ENCODE measurements around the gene SERPINA5. TPM values are rescaled to one million over a fixed set of nuclear protein-coding genes. Genes with fewer than 3 reads are reported as not detected.

The SERPINA5 gene
- total RNA-seq, 2 experiments from 2014 or later, result not detected

GRCh38 chr14:94560751-94561655 is 20.2 kb upstream of the SERPINA5 start, which contains the start of gene SERPINA4:
TSS of gene SERPINA4 (plus strand) at chr14:94561442. CDS start at chr14:94563483, 2,041 bp downstream.
- no peaks in the 10 kb centered on the region for H3K36me3 Mint-ChIP-seq (ENCODE audit: low read depth)
- no peak for DNase-seq
- CTCF ChIA-PET, result interaction anchor here (1.2 kb wide), 1 partner anchor 12 kb away, joined by 5 read pairs; no protein-coding TSS in a partner anchor
- H3K4me3 Mint-ChIP-seq, result no peak within 1 kb of the TSS
- POLR2A ChIA-PET, result no interaction called here
- no peaks in the 10 kb centered on the region for H3K27me3 Mint-ChIP-seq
- peaks cover 3% of the 10 kb centered on the region for H3K9me3 Mint-ChIP-seq
- H3K27ac Mint-ChIP-seq, result no peak within 1 kb of the TSS
- H3K4me1 Mint-ChIP-seq, result no peaks in the 10 kb centered on the region

DNA sequence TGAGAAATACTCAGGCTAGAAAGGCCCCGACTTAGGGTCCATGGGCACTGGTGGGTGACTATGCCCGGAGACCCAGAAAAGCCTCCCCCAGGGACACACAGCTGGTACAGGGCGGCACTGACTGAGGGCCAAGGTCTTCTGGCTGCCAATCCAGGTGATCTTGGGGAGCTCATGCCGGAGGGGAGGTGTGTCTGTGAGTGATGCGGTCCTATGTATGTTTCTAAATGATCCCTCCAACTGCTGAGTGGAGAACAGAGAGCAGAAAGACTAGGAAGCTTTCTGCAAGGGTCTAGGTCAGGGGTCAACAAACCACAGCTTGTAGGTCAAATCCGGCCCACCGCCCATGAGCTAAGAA is 19.6 kb upstream of the SERPINA5 start:
- Mint-ChIP-seq H3K9me3 (peaks cover 3% of the 10 kb centered on the region), H3K27me3 (no peaks in the 10 kb centered on the region), H3K4me3 (no peak overlapping the region), H3K36me3 (ENCODE audit: low read depth) (no peaks in the 10 kb centered on the region), H3K4me1 (no peaks in the 10 kb centered on the region), H3K27ac (no peak overlapping the region)
- POLR2A ChIA-PET, result no interaction called here
- DNase-seq, result no peak
- CTCF ChIA-PET, result interaction anchor here (1.2 kb wide), 1 partner anchor 13 kb away, joined by 5 read pairs; no protein-coding TSS in a partner anchor

GRCh38 chr14:94562022-94562421 is 19.2 kb upstream of the SERPINA5 start:
- no peaks in the 10 kb centered on the region for H3K27me3 Mint-ChIP-seq
- CTCF ChIA-PET, result interaction anchor here (1.2 kb wide), 1 partner anchor 13 kb away, joined by 5 read pairs; no protein-coding TSS in a partner anchor

GRCh38 chr14:94562941-94563883 is 18.0 kb upstream of the SERPINA5 start:
- DNase-seq, result no peak
- ChIA-PET POLR2A (no interaction called here), CTCF (no interaction called here)
- H3K4me3 Mint-ChIP-seq, result no peak overlapping the region
- H3K4me1 Mint-ChIP-seq, result no peaks in the 10 kb centered on the region
- H3K9me3 Mint-ChIP-seq, result no peaks in the 10 kb centered on the region
- no peaks in the 10 kb centered on the region for H3K27me3 Mint-ChIP-seq
- H3K27ac Mint-ChIP-seq, result no peak overlapping the region
- H3K36me3 Mint-ChIP-seq (ENCODE audit: low read depth), result no peaks in the 10 kb centered on the region

More at GRCh38 chr14:94562022-94562421, 19.2 kb upstream of the SERPINA5 start:
- no peak overlapping the region for H3K4me3 Mint-ChIP-seq
- POLR2A ChIA-PET, result no interaction called here
- peaks cover 3% of the 10 kb centered on the region for H3K9me3 Mint-ChIP-seq
- no peak overlapping the region for H3K27ac Mint-ChIP-seq
- no peak for DNase-seq
- no peaks in the 10 kb centered on the region for H3K36me3 Mint-ChIP-seq (ENCODE audit: low read depth)
- H3K4me1 Mint-ChIP-seq, result no peaks in the 10 kb centered on the region

- H3K27ac Mint-ChIP-seq, result no peak overlapping the region
- H3K9me3 Mint-ChIP-seq, result no peaks in the 10 kb centered on the region
- H3K4me1 Mint-ChIP-seq, result no peaks in the 10 kb centered on the region
- no peaks in the 10 kb centered on the region for H3K36me3 Mint-ChIP-seq (ENCODE audit: low read depth)
- CTCF ChIA-PET, result no interaction called here
- H3K27me3 Mint-ChIP-seq, result no peaks in the 10 kb centered on the region
- H3K4me3 Mint-ChIP-seq, result no peak overlapping the region
- no peak for DNase-seq
- POLR2A ChIA-PET, result no interaction called here
These were observed 16.8 kb upstream of the SERPINA5 start for GRCh38 chr14:94564381-94564780.

DNA sequence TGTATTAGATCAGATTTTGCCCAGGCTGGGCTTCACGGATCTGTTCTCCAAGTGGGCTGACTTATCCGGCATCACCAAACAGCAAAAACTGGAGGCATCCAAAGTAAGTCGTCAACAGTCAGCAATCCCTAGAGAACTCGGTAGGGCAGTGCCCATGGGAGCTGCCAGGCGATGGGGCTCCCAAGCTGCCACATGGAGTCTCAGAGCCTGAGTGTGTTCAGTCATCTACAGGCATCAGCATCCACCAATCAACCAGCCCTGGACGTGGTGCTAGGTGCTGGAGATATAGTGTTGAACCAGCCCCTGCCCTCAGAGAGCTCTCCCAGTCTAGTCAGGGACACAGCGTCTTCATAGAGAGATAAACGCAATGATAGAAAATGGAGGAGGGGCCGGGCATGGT is 13.0 kb upstream of the SERPINA5 start:
- H3K36me3 Mint-ChIP-seq (ENCODE audit: low read depth), result no peaks in the 10 kb centered on the region
- ChIA-PET POLR2A (no interaction called here), CTCF (interaction anchor here (1.9 kb wide), 1 partner anchor 19 kb away, joined by 4 read pairs; no protein-coding TSS in a partner anchor)
- H3K27ac Mint-ChIP-seq, result no peak overlapping the region
- H3K27me3 Mint-ChIP-seq, result no peaks in the 10 kb centered on the region
- no peak overlapping the region for H3K4me3 Mint-ChIP-seq
- no peaks in the 10 kb centered on the region for H3K4me1 Mint-ChIP-seq
- no peak for DNase-seq
- H3K9me3 Mint-ChIP-seq, result no peaks in the 10 kb centered on the region

DNA sequence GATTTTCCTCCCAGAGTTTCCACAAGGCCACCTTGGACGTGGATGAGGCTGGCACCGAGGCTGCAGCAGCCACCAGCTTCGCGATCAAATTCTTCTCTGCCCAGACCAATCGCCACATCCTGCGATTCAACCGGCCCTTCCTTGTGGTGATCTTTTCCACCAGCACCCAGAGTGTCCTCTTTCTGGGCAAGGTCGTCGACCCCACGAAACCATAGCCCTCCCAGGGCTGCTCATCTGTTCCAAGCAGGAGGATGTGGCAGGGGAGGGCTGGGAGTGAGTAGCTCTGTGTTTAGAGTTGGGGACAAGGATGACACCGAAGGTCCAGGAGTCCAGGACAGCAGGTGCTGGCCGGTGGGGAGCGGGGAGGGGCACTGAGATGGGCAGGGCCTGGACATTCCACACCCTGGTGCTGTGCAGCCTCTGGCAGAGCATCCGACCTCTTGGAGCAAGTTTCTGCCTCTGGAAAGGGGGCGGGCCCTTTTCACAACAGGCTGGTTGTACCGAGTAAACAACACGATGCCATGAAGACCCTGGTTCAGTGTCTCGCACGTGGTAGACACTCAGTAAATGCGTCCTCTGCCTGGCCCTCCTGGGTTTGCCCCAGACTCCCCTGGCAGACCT is 11.7 kb upstream of the SERPINA5 start:
- DNase-seq, result no peak
- Mint-ChIP-seq H3K27ac (no peak overlapping the region), H3K36me3 (ENCODE audit: low read depth) (no peaks in the 10 kb centered on the region), H3K9me3 (no peaks in the 10 kb centered on the region), H3K4me1 (no peaks in the 10 kb centered on the region), H3K4me3 (no peak overlapping the region), H3K27me3 (no peaks in the 10 kb centered on the region)
- CTCF ChIA-PET, result no interaction called here
- POLR2A ChIA-PET, result no interaction called here

- DNase-seq, result no peak
- H3K4me1 Mint-ChIP-seq, result no peaks in the 10 kb centered on the region
- ChIA-PET POLR2A (no interaction called here), CTCF (no interaction called here)
- no peak overlapping the region for H3K4me3 Mint-ChIP-seq
- no peaks in the 10 kb centered on the region for H3K27me3 Mint-ChIP-seq
- no peaks in the 10 kb centered on the region for H3K36me3 Mint-ChIP-seq (ENCODE audit: low read depth)
- no peaks in the 10 kb centered on the region for H3K9me3 Mint-ChIP-seq
- H3K27ac Mint-ChIP-seq, result no peak overlapping the region
These were observed 11.2 kb upstream of the SERPINA5 start for GRCh38 chr14:94570002-94570400.

GRCh38 chr14:94570440-94570839 is 10.8 kb upstream of the SERPINA5 start:
- Mint-ChIP-seq H3K36me3 (ENCODE audit: low read depth) (no peaks in the 10 kb centered on the region), H3K27me3 (no peaks in the 10 kb centered on the region), H3K27ac (no peak overlapping the region), H3K4me1 (no peaks in the 10 kb centered on the region), H3K9me3 (no peaks in the 10 kb centered on the region), H3K4me3 (no peak overlapping the region)
- DNase-seq, result no peak
- ChIA-PET POLR2A (no interaction called here), CTCF (no interaction called here)

DNA sequence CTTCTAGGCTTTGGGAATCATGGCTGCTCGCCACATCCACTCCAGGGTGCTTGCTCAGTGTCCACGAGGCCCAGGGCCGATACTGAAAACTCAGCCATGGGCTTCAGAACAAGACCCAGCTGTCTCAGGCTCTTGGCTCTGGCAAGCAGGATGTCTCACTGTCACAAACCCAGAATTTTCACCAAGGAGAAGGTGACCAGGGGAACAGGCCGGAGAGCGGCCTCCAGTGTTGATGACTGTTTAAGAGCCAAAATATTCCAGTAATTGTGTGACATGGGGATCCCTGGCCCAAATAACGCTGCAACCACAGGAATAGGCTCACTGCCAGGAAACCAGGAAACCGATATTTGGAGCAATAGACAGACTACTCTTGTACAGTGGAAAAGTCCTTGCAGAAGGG is 9.8 kb upstream of the SERPINA5 start:
- POLR2A ChIA-PET, result no interaction called here
- Mint-ChIP-seq H3K27ac (no peak overlapping the region), H3K27me3 (no peaks in the 10 kb centered on the region), H3K4me1 (no peaks in the 10 kb centered on the region), H3K4me3 (no peak overlapping the region), H3K36me3 (ENCODE audit: low read depth) (no peaks in the 10 kb centered on the region), H3K9me3 (no peaks in the 10 kb centered on the region)
- DNase-seq, result no peak
- CTCF ChIA-PET, result no interaction called here

GRCh38 chr14:94571950-94572349 is 9.3 kb upstream of the SERPINA5 start:
- ChIA-PET CTCF (no interaction called here), POLR2A (no interaction called here)
- no peaks in the 10 kb centered on the region for H3K36me3 Mint-ChIP-seq (ENCODE audit: low read depth)
- no peak overlapping the region for H3K4me3 Mint-ChIP-seq
- no peak overlapping the region for H3K27ac Mint-ChIP-seq
- no peak for DNase-seq
- H3K4me1 Mint-ChIP-seq, result no peaks in the 10 kb centered on the region
- no peaks in the 10 kb centered on the region for H3K27me3 Mint-ChIP-seq
- no peaks in the 10 kb centered on the region for H3K9me3 Mint-ChIP-seq

DNA sequence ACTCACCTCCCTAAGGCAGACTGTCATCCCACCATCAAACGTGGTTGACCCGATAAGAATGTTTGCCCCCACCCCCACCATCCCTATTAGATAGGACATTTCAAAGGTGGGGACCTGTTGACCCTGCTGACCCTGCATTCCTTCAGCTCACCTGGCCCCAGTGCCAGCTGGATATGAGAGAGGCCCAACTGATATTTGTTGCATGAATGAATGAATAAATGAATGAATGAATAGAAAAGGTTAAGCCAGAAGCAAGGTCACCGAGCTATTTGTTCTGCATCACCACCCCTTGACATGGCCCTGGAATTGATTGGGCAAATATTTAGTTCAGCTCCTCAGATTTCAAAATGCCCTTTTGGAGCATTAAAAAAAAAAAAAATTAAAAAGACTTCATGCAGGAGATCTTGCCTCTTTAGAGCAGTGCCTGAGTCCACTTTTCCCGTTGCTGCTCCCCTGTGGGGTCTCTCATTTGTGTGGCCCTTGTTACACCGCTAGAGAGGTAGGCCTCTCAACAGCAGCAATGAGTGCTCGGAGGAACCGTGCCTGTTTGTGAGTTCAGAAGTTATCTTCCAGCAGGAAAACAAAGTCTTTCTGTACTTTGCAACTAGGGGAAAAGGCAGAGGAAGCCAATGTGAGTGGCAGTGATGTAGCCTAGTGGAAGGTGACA is 8.5 kb upstream of the SERPINA5 start:
- ChIA-PET POLR2A (no interaction called here), CTCF (no interaction called here)
- no peak for DNase-seq
- Mint-ChIP-seq H3K36me3 (ENCODE audit: low read depth) (no peaks in the 10 kb centered on the region), H3K4me1 (no peaks in the 10 kb centered on the region), H3K9me3 (no peaks in the 10 kb centered on the region), H3K4me3 (no peak overlapping the region), H3K27ac (no peak overlapping the region), H3K27me3 (no peaks in the 10 kb centered on the region)
